ENCODE measurements around the gene AKIRIN1. TPM values are rescaled to one million over a fixed set of nuclear protein-coding genes. Genes with fewer than 3 reads are reported as not detected.
A peak's percentile ranks its signal among the peaks of the same experiment; 100 is the strongest.
"Not testable (repeated sequence)": the region's sequence is repeated elsewhere in the genome, so short reads cannot be mapped to it uniquely, and the experiment has no call there.

The AKIRIN1 gene
- total and polyA plus RNA-seq, 4 experiments from 2014 or later, result 79.6 to 131 (median 107) TPM

GRCh38 chr1:39006287-39006686, 15.2 kb downstream of the AKIRIN1 start:
- H3K9me3 Mint-ChIP-seq, result no peaks in the 10 kb centered on the region
- H3K27me3 Mint-ChIP-seq, result no peaks in the 10 kb centered on the region
- H3K27me3 ChIP-seq (ENCODE audit: insufficient read depth, low read length), result no peaks in the 10 kb centered on the region
- peaks cover 4% of the 10 kb centered on the region for H3K4me1 ChIP-seq (ENCODE audit: insufficient read depth, low read length)
- no peak overlapping the region for H3K4me3 ChIP-seq (ENCODE audit: low read length in 2 of 2)
- no peak for DNase-seq
- peak overlapping the region in 4 of 7 donors; percentile 50 to 83 (median 61) for H3K27ac Mint-ChIP-seq
- no peaks in the 10 kb centered on the region for H3K9me3 ChIP-seq (ENCODE audit: control insufficient read depth in 1 of 2, low read length in 2 of 2)
- intact Hi-C loops (cut with micrococcal nuclease), result no loop called here
- H3K27ac ChIP-seq (ENCODE audit: low read depth, low read length), result no peak overlapping the region
- peaks cover 45 to 70% of the 10 kb centered on the region in 2 donors for H3K36me3 Mint-ChIP-seq
- H3K4me3 Mint-ChIP-seq, result no peak overlapping the region
- peaks cover 50% of the 10 kb centered on the region for H3K36me3 ChIP-seq (ENCODE audit: insufficient read depth, low read length)
- ChIA-PET POLR2A (ENCODE audit: partially characterized antibody) (interaction anchor here (0.8 to 1.9 kb wide), 4 partner anchors 9 to 26 kb away, joined by 3 to 10 read pairs (median 4); partner anchors contain the start of gene NDUFS5), CTCF (ENCODE audit: partially characterized antibody) (interaction anchor here (1.0 to 1.1 kb wide), 3 partner anchors 9 to 20 kb away, joined by 3 to 4 read pairs (median 4); partner anchors contain the start of gene NDUFS5)
- peaks cover 10 to 21% (median 16%) of the 10 kb centered on the region in 4 donors for H3K4me1 Mint-ChIP-seq

- H3K36me3 ChIP-seq (ENCODE audit: insufficient read depth, low read length), result peaks cover 43% of the 10 kb centered on the region
- H3K27me3 Mint-ChIP-seq, result no peaks in the 10 kb centered on the region
- CTCF ChIA-PET (ENCODE audit: partially characterized antibody), result interaction anchor here (1.0 to 1.1 kb wide), 3 partner anchors 8 to 20 kb away, joined by 3 to 4 read pairs (median 4); partner anchors contain the start of gene NDUFS5
- H3K4me3 Mint-ChIP-seq, result no peak overlapping the region
- H3K9me3 ChIP-seq (ENCODE audit: control insufficient read depth in 1 of 2, low read length in 2 of 2), result no peaks in the 10 kb centered on the region
- no peaks in the 10 kb centered on the region for H3K27me3 ChIP-seq (ENCODE audit: insufficient read depth, low read length)
- H3K36me3 Mint-ChIP-seq, result peaks cover 43 to 68% of the 10 kb centered on the region in 2 donors
- H3K27ac Mint-ChIP-seq, result peak overlapping the region in 6 of 7 donors; percentile 13 to 83 (median 62)
- no peak overlapping the region for H3K4me3 ChIP-seq (ENCODE audit: low read length in 2 of 2)
- H3K9me3 Mint-ChIP-seq, result no peaks in the 10 kb centered on the region
- no peak overlapping the region for H3K27ac ChIP-seq (ENCODE audit: low read depth, low read length)
- POLR2A ChIA-PET (ENCODE audit: partially characterized antibody), result interaction anchor here (1.0 to 1.9 kb wide), 4 partner anchors 8 to 29 kb away, joined by 4 to 10 read pairs (median 6); partner anchors contain the start of gene NDUFS5
- H3K4me1 Mint-ChIP-seq, result peaks cover 7 to 15% (median 12%) of the 10 kb centered on the region in 4 donors
- DNase-seq, result no peak
- peaks cover 4% of the 10 kb centered on the region for H3K4me1 ChIP-seq (ENCODE audit: insufficient read depth, low read length)
- intact Hi-C loops (cut with micrococcal nuclease), result no loop called here
Measured at GRCh38 chr1:39006726-39007645, 15.9 kb downstream of the AKIRIN1 start.

GRCh38 chr1:39014956-39015355, 23.9 kb downstream of the AKIRIN1 start:
- H3K4me3 Mint-ChIP-seq; intact Hi-C loops (cut with micrococcal nuclease); H3K27me3 Mint-ChIP-seq; H3K36me3 ChIP-seq (ENCODE audit: insufficient read depth, low read length); H3K27me3 ChIP-seq (ENCODE audit: insufficient read depth, low read length); H3K4me3 ChIP-seq (ENCODE audit: low read length in 2 of 2); H3K9me3 Mint-ChIP-seq; H3K27ac ChIP-seq (ENCODE audit: low read depth, low read length); H3K9me3 ChIP-seq (ENCODE audit: control insufficient read depth in 1 of 2, low read length in 2 of 2); H3K4me1 Mint-ChIP-seq; DNase-seq; H3K4me1 ChIP-seq (ENCODE audit: insufficient read depth, low read length); H3K27ac Mint-ChIP-seq: not testable (repeated sequence)
- POLR2A ChIA-PET (ENCODE audit: partially characterized antibody), result interaction anchor here (1.5 to 2.3 kb wide), 2 partner anchors 8 to 18 kb away, joined by 4 to 6 read pairs; no protein-coding TSS in a partner anchor
- H3K36me3 Mint-ChIP-seq, result peaks cover 10 to 18% of the 10 kb centered on the region in 2 donors
- CTCF ChIA-PET (ENCODE audit: partially characterized antibody), result interaction anchor here (1.1 kb wide), 1 partner anchor 8 kb away, joined by 3 read pairs; no protein-coding TSS in a partner anchor

- Histone ChIP-seq H3K4me3 (ENCODE audit: low read length in 2 of 2) (no peak overlapping the region), H3K36me3 (ENCODE audit: insufficient read depth, low read length) (no peaks in the 10 kb centered on the region), H3K27ac (ENCODE audit: low read depth, low read length) (no peak overlapping the region), H3K9me3 (ENCODE audit: control insufficient read depth in 1 of 2, low read length in 2 of 2) (no peaks in the 10 kb centered on the region), H3K4me1 (ENCODE audit: insufficient read depth, low read length) (no peaks in the 10 kb centered on the region), H3K27me3 (ENCODE audit: insufficient read depth, low read length) (no peaks in the 10 kb centered on the region)
- H3K9me3 Mint-ChIP-seq, result no peaks in the 10 kb centered on the region
- ChIA-PET CTCF (ENCODE audit: partially characterized antibody) (interaction anchor here (1.0 kb wide), 1 partner anchor 14 kb away, joined by 3 read pairs; no protein-coding TSS in a partner anchor), POLR2A (ENCODE audit: partially characterized antibody) (interaction anchor here (2.3 kb wide), 1 partner anchor 19 kb away, joined by 6 read pairs; no protein-coding TSS in a partner anchor)
- DNase-seq, result no peak
- H3K4me1 Mint-ChIP-seq, result peaks cover 0 to 2% (median 1%) of the 10 kb centered on the region in 4 donors
- H3K4me3 Mint-ChIP-seq, result no peak overlapping the region
- H3K36me3 Mint-ChIP-seq, result peaks cover 10 to 13% of the 10 kb centered on the region in 2 donors
- peak overlapping the region in 2 of 7 donors; percentile 4 to 29 for H3K27ac Mint-ChIP-seq
- intact Hi-C loops (cut with micrococcal nuclease), result no loop called here
- H3K27me3 Mint-ChIP-seq, result no peaks in the 10 kb centered on the region
Measured at GRCh38 chr1:39016604-39017171, 25.6 kb downstream of the AKIRIN1 start.

- intact Hi-C loops (cut with micrococcal nuclease), result no loop called here
- Mint-ChIP-seq H3K4me1 (peaks cover 0 to 2% (median 0%) of the 10 kb centered on the region in 4 donors), H3K9me3 (no peaks in the 10 kb centered on the region), H3K27ac (peak overlapping the region in 1 of 7 donors; percentile 6), H3K27me3 (no peaks in the 10 kb centered on the region), H3K4me3 (no peak overlapping the region), H3K36me3 (peaks cover 4 to 7% of the 10 kb centered on the region in 2 donors)
- H3K27me3 ChIP-seq (ENCODE audit: insufficient read depth, low read length), result no peaks in the 10 kb centered on the region
- H3K9me3 ChIP-seq (ENCODE audit: control insufficient read depth in 1 of 2, low read length in 2 of 2), result no peaks in the 10 kb centered on the region
- DNase-seq, result no peak
- ChIA-PET CTCF (ENCODE audit: partially characterized antibody) (no interaction called here), POLR2A (ENCODE audit: partially characterized antibody) (no interaction called here)
- no peaks in the 10 kb centered on the region for H3K36me3 ChIP-seq (ENCODE audit: insufficient read depth, low read length)
- no peak overlapping the region for H3K4me3 ChIP-seq (ENCODE audit: low read length in 2 of 2)
- H3K27ac ChIP-seq (ENCODE audit: low read depth, low read length), result no peak overlapping the region
- no peaks in the 10 kb centered on the region for H3K4me1 ChIP-seq (ENCODE audit: insufficient read depth, low read length)
Measured at GRCh38 chr1:39017266-39017665, 26.2 kb downstream of the AKIRIN1 start.

GRCh38 chr1:39020494-39020893, 29.4 kb downstream of the AKIRIN1 start:
- H3K4me3 ChIP-seq (ENCODE audit: low read length in 2 of 2); H3K4me1 Mint-ChIP-seq; DNase-seq; H3K27me3 ChIP-seq (ENCODE audit: insufficient read depth, low read length); H3K36me3 ChIP-seq (ENCODE audit: insufficient read depth, low read length); intact Hi-C loops (cut with micrococcal nuclease); H3K9me3 ChIP-seq (ENCODE audit: control insufficient read depth in 1 of 2, low read length in 2 of 2); POLR2A ChIA-PET (ENCODE audit: partially characterized antibody); H3K4me3 Mint-ChIP-seq; H3K9me3 Mint-ChIP-seq; H3K27ac Mint-ChIP-seq; H3K27ac ChIP-seq (ENCODE audit: low read depth, low read length); H3K4me1 ChIP-seq (ENCODE audit: insufficient read depth, low read length); H3K36me3 Mint-ChIP-seq; H3K27me3 Mint-ChIP-seq: not testable (repeated sequence)
- CTCF ChIA-PET (ENCODE audit: partially characterized antibody), result interaction anchor here (1.0 to 1.4 kb wide), 2 partner anchors 12 to 72 kb away, joined by 3 read pairs; no protein-coding TSS in a partner anchor

GRCh38 chr1:39021426-39021825, 30.4 kb downstream of the AKIRIN1 start:
- H3K4me1 ChIP-seq (ENCODE audit: insufficient read depth, low read length), result peaks cover 7% of the 10 kb centered on the region
- no peaks in the 10 kb centered on the region for H3K9me3 Mint-ChIP-seq
- no peaks in the 10 kb centered on the region for H3K9me3 ChIP-seq (ENCODE audit: control insufficient read depth in 1 of 2, low read length in 2 of 2)
- H3K36me3 ChIP-seq (ENCODE audit: insufficient read depth, low read length), result no peaks in the 10 kb centered on the region
- no peak overlapping the region for H3K27ac ChIP-seq (ENCODE audit: low read depth, low read length)
- peaks cover 9 to 14% (median 11%) of the 10 kb centered on the region in 4 donors for H3K4me1 Mint-ChIP-seq
- H3K4me3 ChIP-seq (ENCODE audit: low read length in 2 of 2), result no peak overlapping the region
- intact Hi-C loops (cut with micrococcal nuclease), result no loop called here
- H3K27ac Mint-ChIP-seq, result peak overlapping the region in 1 of 7 donors; percentile 5
- H3K27me3 Mint-ChIP-seq, result no peaks in the 10 kb centered on the region
- no peaks in the 10 kb centered on the region for H3K27me3 ChIP-seq (ENCODE audit: insufficient read depth, low read length)
- no peak overlapping the region for H3K4me3 Mint-ChIP-seq
- ChIA-PET CTCF (ENCODE audit: partially characterized antibody) (interaction anchor here (1.4 kb wide), 1 partner anchor 11 kb away, joined by 3 read pairs; no protein-coding TSS in a partner anchor), POLR2A (ENCODE audit: partially characterized antibody) (no interaction called here)
- peaks cover 0 to 8% of the 10 kb centered on the region in 2 donors for H3K36me3 Mint-ChIP-seq
- no peak for DNase-seq
